Stimulated activated CD4-positive, alpha-beta T cell treated with anti-CD3 and anti-CD28 coated beads, Interleukin-2, amount 100 ng/mL, for 4 hours (primary cell): ENCODE results near the gene LDLRAD4.
A peak's percentile ranks its signal among the peaks of the same experiment; 100 is the strongest.

Experiments
- DNase-seq: peaks from one replicate; pipeline ENCODE4 v3.0.0-alpha.2; 2020; ENCODE audit warnings: low read depth

The LDLRAD4 gene

GRCh38 chr18:13202571-13202970, 16.0 kb upstream of the LDLRAD4 start:
- DNase-seq = no peak

GRCh38 chr18:13206301-13206700, 12.3 kb upstream of the LDLRAD4 start:
- DNase-seq = no peak

- DNase-seq = no peak
These were observed 11.3 kb upstream of the LDLRAD4 start for GRCh38 chr18:13207294-13207693.

- DNase-seq = no peak
These were observed 7.0 kb upstream of the LDLRAD4 start for GRCh38 chr18:13211534-13211933.

GRCh38 chr18:13213036-13213795, 5.3 kb upstream of the LDLRAD4 start:
- DNase-seq = no peak

- no peak for DNase-seq
These were observed 4.0 kb upstream of the LDLRAD4 start for GRCh38 chr18:13214609-13215008.

- DNase-seq = peak; percentile 34
These were observed 2.4 kb upstream of the LDLRAD4 start for GRCh38 chr18:13216092-13216582.

- peak; percentile 37 for DNase-seq
These were observed 1.7 kb upstream of the LDLRAD4 start for GRCh38 chr18:13216711-13217465.

GRCh38 chr18:13217466-13217961, 1.0 kb upstream of the LDLRAD4 start:
- peak; percentile 36 for DNase-seq

- DNase-seq = no peak
These were observed 591 bp upstream of the LDLRAD4 start for GRCh38 chr18:13217971-13218367.

GRCh38 chr18:13218997-13219396, 437 bp downstream of the LDLRAD4 start:
- DNase-seq = no peak

GRCh38 chr18:13219593-13220159, 1.1 kb downstream of the LDLRAD4 start:
- DNase-seq = no peak

GRCh38 chr18:13220361-13220991, 1.9 kb downstream of the LDLRAD4 start:
- no peak for DNase-seq

- no peak for DNase-seq
These were observed 3.6 kb downstream of the LDLRAD4 start for GRCh38 chr18:13221869-13222855.

- no peak for DNase-seq
These were observed 4.3 kb downstream of the LDLRAD4 start for GRCh38 chr18:13222856-13223281.

- no peak for DNase-seq
These were observed 5.0 kb downstream of the LDLRAD4 start for GRCh38 chr18:13223311-13224143.

GRCh38 chr18:13225261-13225660, 6.7 kb downstream of the LDLRAD4 start:
- DNase-seq = no peak

GRCh38 chr18:13226533-13227144, 8.1 kb downstream of the LDLRAD4 start:
- DNase-seq = no peak

GRCh38 chr18:13227910-13228309, 9.3 kb downstream of the LDLRAD4 start:
- no peak for DNase-seq
